ENCODE measurements around the gene FADD.
"Not testable (repeated sequence)": the region's sequence is repeated elsewhere in the genome, so short reads cannot be mapped to it uniquely, and the experiment has no call there.

FADD gene

GRCh38 chr11:70183032-70183431 lies 20.1 kb upstream of the FADD start:
- no peak for DNase-seq

- DNase-seq: no peak
Measured at GRCh38 chr11:70183483-70184176, 19.5 kb upstream of the FADD start.

GRCh38 chr11:70184396-70184795 lies 18.7 kb upstream of the FADD start:
- no peak for DNase-seq

- DNase-seq: no peak
Measured at GRCh38 chr11:70185348-70186055, 17.6 kb upstream of the FADD start.

- DNase-seq: no peak
Measured at GRCh38 chr11:70186420-70186819, 16.7 kb upstream of the FADD start.

- no peak for DNase-seq
Measured at GRCh38 chr11:70186936-70187335, 16.2 kb upstream of the FADD start.

- no peak for DNase-seq
Measured at GRCh38 chr11:70187771-70188170, 15.3 kb upstream of the FADD start.

GRCh38 chr11:70189622-70190021 lies 13.5 kb upstream of the FADD start:
- DNase-seq: no peak

- DNase-seq: no peak
Measured at GRCh38 chr11:70191495-70192140, 11.5 kb upstream of the FADD start.

GRCh38 chr11:70192666-70193410 lies 10.3 kb upstream of the FADD start:
- no peak for DNase-seq

GRCh38 chr11:70193411-70194292 lies 9.4 kb upstream of the FADD start:
- DNase-seq: no peak

GRCh38 chr11:70194792-70195791 lies 8.0 kb upstream of the FADD start:
- no peak for DNase-seq

GRCh38 chr11:70200212-70200844 lies 2.8 kb upstream of the FADD start:
- no peak for DNase-seq

- not testable (repeated sequence) for DNase-seq
Measured at GRCh38 chr11:70201047-70201446, 2.0 kb upstream of the FADD start.

GRCh38 chr11:70201882-70202861 lies 924 bp upstream of the FADD start:
- DNase-seq: no peak

GRCh38 chr11:70203751-70204465 lies 812 bp downstream of the FADD start:
- DNase-seq: no peak

GRCh38 chr11:70204466-70204799 lies 1.3 kb downstream of the FADD start:
- DNase-seq: no peak

GRCh38 chr11:70205049-70205725 lies 2.1 kb downstream of the FADD start:
- DNase-seq: no peak
